ENCODE data around the gene PTPRQ.

DNA sequence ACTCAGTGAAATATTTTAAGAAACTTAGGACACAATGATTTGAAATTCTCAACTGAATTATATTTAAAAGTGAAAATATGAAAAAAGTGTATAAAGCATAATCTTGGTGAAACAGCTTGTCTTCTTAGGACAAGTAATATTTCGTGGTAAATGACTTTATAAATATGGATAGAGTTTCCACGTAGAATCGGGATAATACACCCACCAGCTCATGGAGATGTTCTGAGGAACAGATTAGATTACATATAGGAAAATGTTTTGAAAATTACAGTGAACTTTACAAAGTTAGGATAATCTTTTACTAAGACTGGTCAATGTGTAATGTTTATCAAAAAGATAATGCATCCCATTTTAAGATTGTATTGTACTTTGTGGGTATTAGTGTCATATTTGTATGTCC, 237.8 kb downstream of the PTPRQ start:
- TF ChIP-seq GATA2 (IDR thresholded peaks at IDR 0.05; ENCODE audit: low read depth, low read length) (no peak), GATA3 (IDR thresholded peaks at IDR 0.05; ENCODE audit: low read depth, low read length) (no peak)

All from SH-SY5Y (cell line).